ENCODE data around the gene GADD45G.

DNA sequence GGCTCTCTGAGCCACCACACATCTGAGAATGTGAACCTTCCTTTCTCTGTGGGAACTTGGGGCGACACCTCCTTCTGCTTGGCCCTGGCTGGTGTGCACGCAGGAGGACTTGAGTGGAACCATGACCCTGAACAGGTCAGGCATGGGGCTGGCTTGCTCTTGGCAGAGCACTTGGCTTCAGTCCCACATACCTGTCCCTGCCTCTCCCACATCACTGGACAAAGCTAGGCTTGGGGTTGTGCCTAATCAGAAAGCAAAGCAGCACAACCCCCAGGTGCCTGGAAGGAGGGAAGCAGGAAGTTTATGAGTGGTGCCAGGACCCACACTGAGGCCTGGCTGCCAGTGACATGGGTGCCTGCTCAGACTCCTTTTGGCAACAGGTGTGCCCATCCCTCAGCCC, 13.2 kb downstream of the GADD45G start:
- TF ChIP-seq, protein P1, sequence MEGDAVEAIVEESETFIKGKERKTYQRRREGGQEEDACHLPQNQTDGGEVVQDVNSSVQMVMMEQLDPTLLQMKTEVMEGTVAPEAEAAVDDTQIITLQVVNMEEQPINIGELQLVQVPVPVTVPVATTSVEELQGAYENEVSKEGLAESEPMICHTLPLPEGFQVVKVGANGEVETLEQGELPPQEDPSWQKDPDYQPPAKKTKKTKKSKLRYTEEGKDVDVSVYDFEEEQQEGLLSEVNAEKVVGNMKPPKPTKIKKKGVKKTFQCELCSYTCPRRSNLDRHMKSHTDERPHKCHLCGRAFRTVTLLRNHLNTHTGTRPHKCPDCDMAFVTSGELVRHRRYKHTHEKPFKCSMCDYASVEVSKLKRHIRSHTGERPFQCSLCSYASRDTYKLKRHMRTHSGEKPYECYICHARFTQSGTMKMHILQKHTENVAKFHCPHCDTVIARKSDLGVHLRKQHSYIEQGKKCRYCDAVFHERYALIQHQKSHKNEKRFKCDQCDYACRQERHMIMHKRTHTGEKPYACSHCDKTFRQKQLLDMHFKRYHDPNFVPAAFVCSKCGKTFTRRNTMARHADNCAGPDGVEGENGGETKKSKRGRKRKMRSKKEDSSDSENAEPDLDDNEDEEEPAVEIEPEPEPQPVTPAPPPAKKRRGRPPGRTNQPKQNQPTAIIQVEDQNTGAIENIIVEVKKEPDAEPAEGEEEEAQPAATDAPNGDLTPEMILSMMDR (conservative IDR thresholded peaks at IDR 0.05; ENCODE audit: low read depth, low read length): no peak
- TF ChIP-seq EZH2 (IDR thresholded peaks at IDR 0.05; ENCODE audit: borderline replicate concordance, low read depth, low read length, poor library complexity, severe bottlenecking): no peak

All from A673 (cell line).